ENCODE data around the gene RNPEP. TPM values are rescaled to one million over a fixed set of nuclear protein-coding genes. Genes with fewer than 3 reads are reported as not detected.

RNPEP gene
- total and polyA plus RNA-seq, 2 of the 8 experiments (the other 6 are each of a cell fraction or from before 2014, with no cell fraction given), result 34.1 to 51.1 TPM

DNA sequence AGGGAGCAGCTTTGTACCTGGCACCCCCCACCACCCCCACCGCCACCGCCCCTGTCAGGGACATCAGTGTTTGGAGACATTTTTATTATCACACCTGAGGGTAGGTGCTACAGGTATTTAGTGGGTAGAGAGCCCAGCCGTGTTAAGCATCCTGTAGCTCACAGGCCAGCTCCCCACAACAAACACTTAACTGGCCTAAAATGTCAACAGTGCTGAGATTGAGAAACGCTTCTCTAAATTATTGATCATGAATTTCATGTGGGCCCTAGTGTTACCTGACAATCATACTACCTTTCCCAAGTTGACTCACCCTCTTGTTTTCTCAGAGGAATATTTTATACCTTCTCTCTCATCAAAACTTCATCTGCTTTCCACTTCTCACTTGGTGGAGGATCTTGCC is 49.3 kb downstream of the RNPEP start:
- Histone ChIP-seq H3K79me2 (ENCODE audit: control insufficient read depth in 1 of 2, insufficient read depth in 2 of 2, low read length in 2 of 2) (no peaks in the 10 kb centered on the region), H3K27me3 (replicated peaks in 1 of 4; ENCODE audit: control insufficient read depth in 3 of 4, extremely low read depth in 1 of 4, insufficient read depth in 3 of 4, low read length in 3 of 4) (no peaks in the 10 kb centered on the region), H3K23ac (ENCODE audit: insufficient read length) (no peak overlapping the region), H3K79me1 (ENCODE audit: low read depth, low read length) (no peaks in the 10 kb centered on the region), H3K23me2 (ENCODE audit: low read depth, low read length) (no peaks in the 10 kb centered on the region), H3K9me3 (ENCODE audit: insufficient read depth in 2 of 2, low read depth in 1 of 2, low read length in 1 of 2) (no peaks in the 10 kb centered on the region), H2BK12ac (ENCODE audit: low read depth, low read length) (no peak overlapping the region), H3K4ac (replicated peaks; ENCODE audit: insufficient read length, low read depth, low read length) (no peak overlapping the region), H3K56ac (replicated peaks; ENCODE audit: insufficient read length, low read depth, low read length) (no peak overlapping the region), H2BK20ac (ENCODE audit: low read length) (no peak overlapping the region), H4K8ac (ENCODE audit: extremely low read depth, insufficient read depth, low read length) (no peak overlapping the region), H2BK120ac (replicated peaks; ENCODE audit: low read depth, low read length) (no peak overlapping the region), H3K4me2 (ENCODE audit: insufficient read depth in 1 of 2, low read depth in 2 of 2, low read length in 2 of 2) (no peak overlapping the region), H3K4me3 (ENCODE audit: extremely low read depth in 1 of 4, insufficient read depth in 2 of 4, low read depth in 3 of 4, low read length in 4 of 4) (no peak overlapping the region), H4K20me1 (replicated peaks in 1 of 2; ENCODE audit: control insufficient read depth in 1 of 2, insufficient read depth in 2 of 2, low read length in 2 of 2) (no peaks in the 10 kb centered on the region), H4K91ac (replicated peaks; ENCODE audit: insufficient read length, low read length) (no peak overlapping the region), H3K36me3 (ENCODE audit: control insufficient read depth in 2 of 4, insufficient read depth in 4 of 4, low read length in 3 of 4) (no peaks in the 10 kb centered on the region), H3K14ac (ENCODE audit: insufficient read length) (no peak overlapping the region), H3K9ac (replicated peaks in 1 of 4; ENCODE audit: extremely low read depth in 1 of 4, low read depth in 3 of 4, low read length in 3 of 4) (no peak overlapping the region), H4K5ac (ENCODE audit: insufficient read length, low read depth, low read length) (no peak overlapping the region), H2AK5ac (ENCODE audit: low read depth, low read length) (no peak overlapping the region), H2BK15ac (ENCODE audit: low read length) (no peak overlapping the region), H3K27ac (ENCODE audit: low read depth, low read length) (no peak overlapping the region), H3K18ac (ENCODE audit: extremely low read depth, low read length) (no peak overlapping the region), H2AFZ (ENCODE audit: low read length) (no peak overlapping the region), H3K4me1 (replicated peaks in 1 of 4; ENCODE audit: control insufficient read depth in 3 of 4, insufficient read depth in 4 of 4, low read length in 3 of 4) (peaks cover 0 to 9% (median under 1%) of the 10 kb centered on the region in 4 experiments; a peak in 3 of 7 replicates), H2BK5ac (ENCODE audit: low read depth, low read length) (no peak overlapping the region)
- POLR2A ChIA-PET (ENCODE audit: partially characterized antibody), result interaction anchor here (4.1 kb wide), 1 partner anchor 21 kb away, joined by 26 read pairs; the partner anchor contains the start of gene ELF3
- DNase-seq (ENCODE audit: low read depth in 1 of 2, low spot score in 2 of 2), result no peak
- TF ChIP-seq SP2 (IDR thresholded peaks at IDR 0.05; ENCODE audit: low read length), result no peak
- TF ChIP-seq SAP30 (IDR thresholded peaks at IDR 0.05; ENCODE audit: insufficient read depth, insufficient replicate concordance, low read length), result no peak
- TF ChIP-seq GABPA (IDR thresholded peaks at IDR 0.05; ENCODE audit: borderline replicate concordance, insufficient read depth, low read length), result no peak
- TF ChIP-seq CREB1 (IDR thresholded peaks at IDR 0.05), result no peak
- no peak for TF ChIP-seq BACH1 (IDR thresholded peaks at IDR 0.05; ENCODE audit: low read length)
- no peak for TF ChIP-seq EP300 (IDR thresholded peaks at IDR 0.05; ENCODE audit: borderline replicate concordance in 1 of 2, low read depth in 2 of 2, low read length in 2 of 2)
- TF ChIP-seq FOSL1 (IDR thresholded peaks at IDR 0.05; ENCODE audit: insufficient read depth, low read depth, low read length), result no peak
- no peak for TF ChIP-seq RAD21 (IDR thresholded peaks at IDR 0.05 in 1 of 2, conservative IDR thresholded peaks at IDR 0.05 in 1 of 2; ENCODE audit: low read depth in 2 of 2, low read length in 2 of 2)
- 93% methylated on average over 4 of the region's 4 CpGs; no CpG with 5 or more reads in 1 of the 2 experiments for WGBS, 2 experiments (ENCODE audit: extremely low coverage in 1 of 2, insufficient coverage in 1 of 2, insufficient read length in 1 of 2, insufficient replicate concordance in 2 of 2, low coverage in 1 of 2, low lambda C conversion rate in 2 of 2, missing lambda C conversion rate in 1 of 2)
- FAIRE-seq, result no peak
- CTCF ChIA-PET (ENCODE audit: partially characterized antibody), result interaction anchor here (0.7 to 2.2 kb wide), 12 partner anchors 9 to 123 kb away, joined by 3 to 8 read pairs (median 3); partner anchors contain the start of gene GPR37L1
